ENCODE results near the gene THEMIS2.
"Not testable (repeated sequence)": the region's sequence is repeated elsewhere in the genome, so short reads cannot be mapped to it uniquely, and the experiment has no call there.

THEMIS2 gene

GRCh38 chr1:27872059-27872801 is at the start of gene THEMIS2:
Gene THEMIS2, plus strand, starts transcription at chr1:27872544. Its CDS starts 28 bp downstream, at chr1:27872572.
- DNase-seq = no peak

- no peak for DNase-seq
These were observed 48.6 kb upstream of the THEMIS2 start for GRCh38 chr1:27823784-27824183.

- DNase-seq = no peak
These were observed 47.9 kb upstream of the THEMIS2 start for GRCh38 chr1:27824411-27824810.

- DNase-seq = not testable (repeated sequence)
These were observed 42.9 kb upstream of the THEMIS2 start for GRCh38 chr1:27829339-27829960.

- DNase-seq = peak; percentile 98
These were observed 41.5 kb upstream of the THEMIS2 start, which contains the start of gene PPP1R8 for GRCh38 chr1:27830621-27831440. Gene PPP1R8, plus strand, starts transcription at chr1:27830782. Its CDS starts 54 bp downstream, at chr1:27830836.

GRCh38 chr1:27831568-27832410 is 40.6 kb upstream of the THEMIS2 start:
- DNase-seq = no peak

- no peak for DNase-seq
These were observed 39.6 kb upstream of the THEMIS2 start for GRCh38 chr1:27832762-27833161.

GRCh38 chr1:27833470-27833869 is 38.9 kb upstream of the THEMIS2 start:
- DNase-seq = no peak

- DNase-seq = no peak
These were observed 37.3 kb upstream of the THEMIS2 start for GRCh38 chr1:27835046-27835445.

GRCh38 chr1:27835501-27835900 is 36.8 kb upstream of the THEMIS2 start:
- DNase-seq = no peak

- DNase-seq = no peak
These were observed 22.4 kb upstream of the THEMIS2 start for GRCh38 chr1:27849951-27850350.

- DNase-seq = no peak
These were observed 17.3 kb upstream of the THEMIS2 start for GRCh38 chr1:27855085-27855484.

- DNase-seq = no peak
These were observed 15.6 kb upstream of the THEMIS2 start for GRCh38 chr1:27856561-27857343.

GRCh38 chr1:27857552-27857951 is 14.8 kb upstream of the THEMIS2 start:
- DNase-seq = not testable (repeated sequence)

- DNase-seq = peak; percentile 80
These were observed 14.0 kb upstream of the THEMIS2 start for GRCh38 chr1:27858072-27858948.

- no peak for DNase-seq
These were observed 13.3 kb upstream of the THEMIS2 start for GRCh38 chr1:27858949-27859576.

GRCh38 chr1:27861436-27861835 is 10.9 kb upstream of the THEMIS2 start:
- DNase-seq = no peak

GRCh38 chr1:27862004-27862403 is 10.3 kb upstream of the THEMIS2 start:
- no peak for DNase-seq

GRCh38 chr1:27862671-27863537 is 9.4 kb upstream of the THEMIS2 start:
- DNase-seq = no peak

Data from NCI-H1092 treated with DMSO at 0.1 percent for 48 hours (cell line).